HepG2 (cell line): ENCODE measurements around the gene ZNF644.

Experiments used
- HOXA7 ChIP-seq: sonication (generic); formaldehyde crosslinking; IDR thresholded peaks from 2 replicates; pipeline ENCODE4 v1.8.1; 2022; ENCODE audit warnings: mild to moderate bottlenecking, missing genetic modification reagents, moderate library complexity
- POLR2A ChIP-seq, 2 experiments: IDR thresholded peaks; 2 replicates each; pipeline ENCODE4 v1.6.1; 2011; ENCODE audit warnings: low read depth in 2 of 2, low read length in 2 of 2, mild to moderate bottlenecking in 1 of 2, moderate library complexity in 1 of 2; ENCODE audit not compliant: insufficient read depth in 1 of 2
- POLR2AphosphoS5 ChIP-seq: IDR thresholded peaks from 2 replicates; pipeline ENCODE4 v1.6.1; 2012; ENCODE audit warnings: low read depth, low read length

- TF ChIP-seq HOXA7 (CRISPR knock-in tag) (no peak), POLR2AphosphoS5 (no peak), POLR2A (IDR thresholded peaks at IDR 0.05; ENCODE audit: insufficient read depth in 1 of 2, low read depth in 2 of 2, low read length in 2 of 2) (no peak)
Observed at GRCh38 chr1:90994461-90994860, 27.4 kb downstream of the ZNF644 start.
